ENCODE results near the gene B3GNT2. TPM values are rescaled to one million over a fixed set of nuclear protein-coding genes. Genes with fewer than 3 reads are reported as not detected.
A peak's percentile ranks its signal among the peaks of the same experiment; 100 is the strongest.

The B3GNT2 gene
- total and polyA plus RNA-seq, 9 of the 15 experiments (the other 6 are each of a cell fraction or from before 2014, with no cell fraction given): 6.0 to 38.9 (median 25.0) TPM

- no peak for TF ChIP-seq MXI1 (IDR thresholded peaks at IDR 0.05; ENCODE audit: low read depth, low read length)
Measured at GRCh38 chr2:62222674-62223073, 26.8 kb downstream of the B3GNT2 start (continued).

- ATAC-seq: no peak
- no peak overlapping the region for H2AFZ ChIP-seq (ENCODE audit: low read depth, low read length)
- no peaks in the 10 kb centered on the region; the same call in 1 of the 2 replicates for H4K20me1 ChIP-seq (replicated peaks; ENCODE audit: control insufficient read depth, insufficient read depth, low read length)
- H3K27ac ChIP-seq (ENCODE audit: extremely low read depth, low read depth, low read length): no peak overlapping the region
- DNase-seq (ENCODE audit: extremely low read depth in 1 of 4, low spot score in 3 of 4): no peak
- CTCF ChIA-PET (ENCODE audit: low intra/inter-chr PET ratio): no interaction called here
- no peak overlapping the region for H3K4me2 ChIP-seq (ENCODE audit: insufficient read depth, low read length)
- H3K27me3 ChIP-seq (ENCODE audit: control insufficient read depth in 2 of 2, insufficient read depth in 2 of 2, low read length in 2 of 2): no peaks in the 10 kb centered on the region
- H3K4me3 ChIP-seq: no peak overlapping the region
- 0 out of 5 replicates have a peak, but pooled peaks cover 0 to 5% of the 10 kb centered on the region in 2 experiments for H3K4me1 ChIP-seq (replicated peaks in 1 of 2; ENCODE audit: control insufficient read depth in 2 of 2, insufficient read depth in 2 of 2, low read length in 2 of 2)
- in situ Hi-C loops (cut with MboI): no loop called here
- H3K9me1 ChIP-seq (ENCODE audit: control insufficient read depth, insufficient read depth, low read length): peaks cover 4% of the 10 kb centered on the region
- TF ChIP-seq KDM1A (IDR thresholded peaks at IDR 0.05) (no peak), NFXL1 (CRISPR knock-in tag; IDR thresholded peaks at IDR 0.05) (no peak), ZNF79 (CRISPR knock-in tag; IDR thresholded peaks at IDR 0.05; ENCODE audit: low read depth) (no peak), ZBTB43 (CRISPR knock-in tag; IDR thresholded peaks at IDR 0.05) (no peak), ZNF354B (CRISPR knock-in tag; IDR thresholded peaks at IDR 0.05) (no peak), ZNF398 (CRISPR knock-in tag; IDR thresholded peaks at IDR 0.05) (no peak), LEF1 (IDR thresholded peaks at IDR 0.05) (no peak), CTCF (IDR thresholded peaks at IDR 0.05 in 2 of 3, conservative IDR thresholded peaks at IDR 0.05 in 1 of 3; ENCODE audit: insufficient read depth in 2 of 3, low read depth in 1 of 3, low read length in 3 of 3) (no peak), GTF2E2 (tag; IDR thresholded peaks at IDR 0.05) (no peak), CREM (IDR thresholded peaks at IDR 0.05; ENCODE audit: low read depth) (no peak), ATF1 (CRISPR knock-in tag; IDR thresholded peaks at IDR 0.05) (no peak), ATF1 (tag; IDR thresholded peaks at IDR 0.05) (no peak)
- peak; percentile 11 for FAIRE-seq
- 50% methylated on average over 1 of the region's 1 CpG for WGBS (ENCODE audit: insufficient coverage, low coverage, missing lambda C conversion rate)
- intact Hi-C loops (cut with micrococcal nuclease): no loop called here
- no TSS peak for BruUV-seq (replicated peaks)
- no peaks in the 10 kb centered on the region for H3K9me3 ChIP-seq (replicated peaks; ENCODE audit: control insufficient read depth, insufficient read depth, low read depth, low read length)
- POLR2A ChIA-PET: no interaction called here
- H3K79me2 ChIP-seq (ENCODE audit: control insufficient read depth, insufficient read depth, low read length): peaks cover 49% of the 10 kb centered on the region
- H3K36me3 ChIP-seq (ENCODE audit: control insufficient read depth, insufficient read depth, low read length): peaks cover 48% of the 10 kb centered on the region
- no peak overlapping the region for H3K9ac ChIP-seq (ENCODE audit: insufficient read depth in 1 of 2, low read depth in 2 of 2, low read length in 2 of 2)
Measured at GRCh38 chr2:62224976-62225375, 29.1 kb downstream of the B3GNT2 start.

All from K562 (cell line).